Endothelial cell (in vitro differentiated cells): ENCODE results near the gene TRPV4. TPM values are rescaled to one million over a fixed set of nuclear protein-coding genes. Genes with fewer than 3 reads are reported as not detected.

Source experiments
- DNase-seq: peaks from one replicate; pipeline ENCODE4 v3.0.0; 2021; ENCODE audit warnings: low spot score
- H3K27ac Mint-ChIP-seq: one replicate; pipeline ENCODE4 v1.8.0; 2021; ENCODE audit warnings: mixed read lengths, inconsistent platforms; ENCODE audit not compliant: unreplicated experiment
- H3K27me3 Mint-ChIP-seq: one replicate; pipeline ENCODE4 v1.8.0; 2021; ENCODE audit warnings: mild to moderate bottlenecking, moderate library complexity, mixed read lengths, inconsistent platforms; ENCODE audit not compliant: unreplicated experiment
- H3K36me3 Mint-ChIP-seq: one replicate; pipeline ENCODE4 v1.8.0; 2021; ENCODE audit warnings: mild to moderate bottlenecking, low read depth, mixed read lengths, inconsistent platforms; ENCODE audit not compliant: unreplicated experiment
- H3K4me1 Mint-ChIP-seq: one replicate; pipeline ENCODE4 v1.8.0; 2021; ENCODE audit warnings: mild to moderate bottlenecking, mixed read lengths, inconsistent platforms; ENCODE audit not compliant: unreplicated experiment
- H3K4me3 Mint-ChIP-seq: one replicate; pipeline ENCODE4 v1.8.0; 2021; ENCODE audit warnings: mild to moderate bottlenecking, mixed read lengths, inconsistent platforms; ENCODE audit not compliant: unreplicated experiment
- H3K9me3 Mint-ChIP-seq: one replicate; pipeline ENCODE4 v1.8.0; 2021; ENCODE audit warnings: mixed read lengths, inconsistent platforms; ENCODE audit not compliant: unreplicated experiment
- CTCF ChIP-seq: fragments of 200-600 bp; sonication (generic); IDR thresholded peaks from one replicate; pipeline ENCODE4 v1.5.0; 2021; ENCODE audit warnings: antibody characterized with exemption; ENCODE audit not compliant: unreplicated experiment
- total RNA-seq: library from RNA; stranded (reverse); fragmentation: NEBNext Ultra II Directional; extraction: Animal tissue kit (Norgen Biotek cat#: 25700); gene quantifications from one replicate; pipeline ENCODE4 v1.2.1, GENCODE V29; 2021; ENCODE audit not compliant: unreplicated experiment

The TRPV4 gene
- total RNA-seq, 1 donor from 2014 or later: 7.0 TPM

GRCh38 chr12:109741286-109741969 is 91.8 kb downstream of the TRPV4 start:
- TF ChIP-seq CTCF: no peak
- no peak for DNase-seq
- H3K27me3 Mint-ChIP-seq: peaks cover 14% of the 10 kb centered on the region
- H3K36me3 Mint-ChIP-seq: peaks cover 15% of the 10 kb centered on the region
- no peak overlapping the region for H3K4me3 Mint-ChIP-seq
- H3K9me3 Mint-ChIP-seq: no peaks in the 10 kb centered on the region
- peaks cover 58% of the 10 kb centered on the region for H3K4me1 Mint-ChIP-seq
- H3K27ac Mint-ChIP-seq: no peak overlapping the region

GRCh38 chr12:109740694-109741245 is 92.4 kb downstream of the TRPV4 start:
- peaks cover 17% of the 10 kb centered on the region for H3K27me3 Mint-ChIP-seq
- peaks cover 63% of the 10 kb centered on the region for H3K4me1 Mint-ChIP-seq
- TF ChIP-seq CTCF: no peak
- no peak overlapping the region for H3K4me3 Mint-ChIP-seq
- no peaks in the 10 kb centered on the region for H3K9me3 Mint-ChIP-seq
- peaks cover 13% of the 10 kb centered on the region for H3K36me3 Mint-ChIP-seq
- no peak for DNase-seq
- H3K27ac Mint-ChIP-seq: peak overlapping the region; percentile 2

DNA sequence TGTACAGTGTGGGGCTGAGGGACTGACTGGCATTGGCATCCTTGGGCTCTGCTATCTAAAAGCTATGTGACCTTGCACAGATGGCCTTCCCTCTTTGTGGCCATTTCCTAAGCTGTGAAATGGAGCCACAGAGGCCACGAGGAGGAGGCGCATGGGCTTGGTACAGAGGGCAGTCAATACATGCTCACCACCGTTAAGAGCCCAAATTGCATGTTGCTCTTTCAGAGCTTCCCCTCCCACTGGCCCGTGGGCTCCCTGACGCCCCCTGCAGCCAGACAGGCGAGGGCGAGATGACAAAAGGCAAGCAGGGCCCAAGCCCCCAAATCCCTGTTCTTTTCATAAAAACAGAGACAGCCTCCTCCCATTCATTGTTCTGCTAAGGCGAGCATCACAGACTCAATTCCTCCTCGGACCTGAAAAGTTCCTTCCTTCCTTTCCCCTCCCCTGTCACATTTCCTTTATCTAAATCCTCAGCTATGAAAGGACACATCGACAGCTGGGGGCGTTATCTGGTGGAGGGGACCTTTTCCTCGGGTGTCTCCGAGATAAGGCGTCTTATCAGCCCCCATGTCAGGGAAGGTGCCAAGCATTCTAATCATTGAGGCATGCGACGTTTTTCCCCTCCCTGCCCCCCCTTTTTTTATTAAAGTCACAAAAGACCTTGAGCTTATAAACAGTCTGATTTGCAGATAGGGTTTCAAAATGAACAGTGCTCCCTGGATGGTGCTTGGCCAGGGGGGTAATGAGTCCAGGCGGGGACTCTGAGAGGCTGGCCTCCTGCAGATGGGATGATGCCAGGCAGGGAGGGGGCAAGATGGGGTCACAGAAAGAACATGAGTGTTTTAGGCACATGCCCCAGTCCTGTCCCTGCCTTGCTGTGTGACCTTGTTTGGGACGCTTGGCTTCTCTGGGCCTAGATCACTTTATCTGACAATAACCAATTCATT is 93.2 kb downstream of the TRPV4 start:
- no peaks in the 10 kb centered on the region for H3K9me3 Mint-ChIP-seq
- H3K27ac Mint-ChIP-seq: peak overlapping the region; percentile 5
- H3K4me1 Mint-ChIP-seq: peaks cover 65% of the 10 kb centered on the region
- no peak overlapping the region for H3K4me3 Mint-ChIP-seq
- peaks cover 19% of the 10 kb centered on the region for H3K27me3 Mint-ChIP-seq
- peak; percentile 69 for DNase-seq
- TF ChIP-seq CTCF: no peak
- peaks cover 11% of the 10 kb centered on the region for H3K36me3 Mint-ChIP-seq

GRCh38 chr12:109738878-109739665 is 94.1 kb downstream of the TRPV4 start:
- no peak for TF ChIP-seq CTCF
- Mint-ChIP-seq H3K27me3 (peaks cover 22% of the 10 kb centered on the region), H3K4me3 (peak overlapping the region; percentile 77), H3K27ac (peak overlapping the region; percentile 93), H3K36me3 (peaks cover 9% of the 10 kb centered on the region), H3K9me3 (no peaks in the 10 kb centered on the region), H3K4me1 (peaks cover 71% of the 10 kb centered on the region)
- no peak for DNase-seq
